GM12873 (cell line): ENCODE data around the gene MIS18A.

Source experiments
- CTCF ChIP-seq: IDR thresholded peaks from 2 replicates; pipeline ENCODE4 v1.5.1; 2012; ENCODE audit warnings: low read depth, mild to moderate bottlenecking, moderate library complexity, low read length, control low read depth; ENCODE audit not compliant: insufficient read depth; ENCODE audit errors: missing control alignments

The MIS18A gene

DNA sequence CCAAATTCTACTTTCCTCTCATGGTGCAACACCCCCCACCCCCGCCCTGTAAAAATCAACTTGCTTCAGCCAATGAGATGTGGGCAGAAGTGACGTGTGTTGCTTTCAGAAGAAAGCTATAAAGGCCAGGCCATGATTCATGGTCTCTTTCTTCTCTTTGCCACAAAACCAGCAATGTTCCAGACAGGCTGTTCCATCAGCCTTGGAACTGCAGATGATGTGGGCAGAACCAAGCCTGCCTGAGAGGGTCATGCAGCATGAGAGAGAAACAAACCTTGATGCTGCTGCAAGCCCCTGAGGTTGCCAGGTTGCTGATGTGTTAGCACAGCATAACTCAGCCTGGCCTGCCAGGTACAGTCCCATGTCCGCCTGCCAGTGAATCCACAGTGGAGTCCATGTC is 41.8 kb downstream of the MIS18A start:
- TF ChIP-seq CTCF: no peak

DNA sequence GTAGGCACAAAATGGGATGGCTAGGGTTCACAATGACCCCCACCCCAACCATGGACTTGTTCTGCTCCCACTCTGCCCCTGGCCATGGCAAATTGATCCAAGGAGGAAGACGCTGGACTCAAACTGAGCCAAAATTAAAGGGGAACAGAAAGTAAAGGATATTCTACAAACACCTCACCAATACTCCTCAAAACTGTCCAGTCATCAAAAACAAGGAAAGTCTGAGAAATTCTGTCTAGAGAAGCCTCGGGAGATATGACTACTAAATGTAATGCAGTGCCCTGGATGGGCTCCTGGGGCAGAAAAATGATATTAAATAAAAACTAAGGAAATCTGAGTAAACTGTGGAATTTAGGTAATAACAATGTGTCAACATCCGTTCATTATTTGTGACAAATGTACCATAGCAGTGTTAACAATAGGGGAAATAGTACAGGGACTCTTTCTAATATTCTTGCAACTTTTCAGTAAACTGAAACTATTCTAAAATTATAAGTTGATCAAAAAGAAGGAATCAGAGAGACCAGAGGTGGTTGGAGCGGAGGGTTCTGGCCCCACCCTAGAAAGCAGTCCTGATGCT is 45.0 kb downstream of the MIS18A start:
- no peak for TF ChIP-seq CTCF

DNA sequence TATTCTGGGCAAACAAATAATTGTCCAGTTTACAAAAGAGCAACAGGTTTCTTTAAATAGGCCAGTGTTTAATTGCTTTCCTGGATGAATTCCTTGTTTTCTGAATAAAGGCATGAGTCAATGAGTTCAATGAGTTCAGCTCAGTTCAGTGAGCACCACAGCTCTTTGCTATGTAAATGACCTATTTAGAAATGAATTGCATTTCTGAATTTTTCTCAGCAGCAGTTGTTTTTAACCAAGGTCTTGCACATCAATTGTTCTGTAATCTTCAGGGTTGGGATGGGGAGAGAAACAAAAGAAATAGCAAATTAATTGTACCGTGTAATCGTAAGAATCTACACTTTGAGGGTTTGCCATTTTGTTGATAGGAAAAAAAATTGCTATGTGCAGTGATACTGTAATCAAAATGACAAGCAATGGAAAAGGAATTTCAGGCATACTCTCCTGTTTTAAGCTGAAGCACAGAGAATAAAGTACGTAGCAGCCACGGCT is 45.7 kb downstream of the MIS18A start:
- TF ChIP-seq CTCF: no peak

GRCh38 chr21:32226444-32226843 is 52.4 kb downstream of the MIS18A start:
- no peak for TF ChIP-seq CTCF
